22Rv1 (cell line): ENCODE data around the gene TYW1.

ENCODE experiments used
- H3K27ac ChIP-seq: fragments of 450-650 bp; 2 replicates; pipeline ENCODE4 v1.5.1; 2017
- CTCF ChIP-seq: fragments of 450-650 bp; IDR thresholded peaks from 2 replicates; pipeline ENCODE4 v1.5.1; 2017; ENCODE audit warnings: mild to moderate bottlenecking
- ZFX ChIP-seq: fragments of 450-650 bp; IDR thresholded peaks from 2 replicates; pipeline ENCODE4 v1.6.1; 2017; ENCODE audit warnings: antibody characterized with exemption, borderline replicate concordance

TYW1 gene, protein sequence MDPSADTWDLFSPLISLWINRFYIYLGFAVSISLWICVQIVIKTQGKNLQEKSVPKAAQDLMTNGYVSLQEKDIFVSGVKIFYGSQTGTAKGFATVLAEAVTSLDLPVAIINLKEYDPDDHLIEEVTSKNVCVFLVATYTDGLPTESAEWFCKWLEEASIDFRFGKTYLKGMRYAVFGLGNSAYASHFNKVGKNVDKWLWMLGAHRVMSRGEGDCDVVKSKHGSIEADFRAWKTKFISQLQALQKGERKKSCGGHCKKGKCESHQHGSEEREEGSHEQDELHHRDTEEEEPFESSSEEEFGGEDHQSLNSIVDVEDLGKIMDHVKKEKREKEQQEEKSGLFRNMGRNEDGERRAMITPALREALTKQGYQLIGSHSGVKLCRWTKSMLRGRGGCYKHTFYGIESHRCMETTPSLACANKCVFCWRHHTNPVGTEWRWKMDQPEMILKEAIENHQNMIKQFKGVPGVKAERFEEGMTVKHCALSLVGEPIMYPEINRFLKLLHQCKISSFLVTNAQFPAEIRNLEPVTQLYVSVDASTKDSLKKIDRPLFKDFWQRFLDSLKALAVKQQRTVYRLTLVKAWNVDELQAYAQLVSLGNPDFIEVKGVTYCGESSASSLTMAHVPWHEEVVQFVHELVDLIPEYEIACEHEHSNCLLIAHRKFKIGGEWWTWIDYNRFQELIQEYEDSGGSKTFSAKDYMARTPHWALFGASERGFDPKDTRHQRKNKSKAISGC

DNA sequence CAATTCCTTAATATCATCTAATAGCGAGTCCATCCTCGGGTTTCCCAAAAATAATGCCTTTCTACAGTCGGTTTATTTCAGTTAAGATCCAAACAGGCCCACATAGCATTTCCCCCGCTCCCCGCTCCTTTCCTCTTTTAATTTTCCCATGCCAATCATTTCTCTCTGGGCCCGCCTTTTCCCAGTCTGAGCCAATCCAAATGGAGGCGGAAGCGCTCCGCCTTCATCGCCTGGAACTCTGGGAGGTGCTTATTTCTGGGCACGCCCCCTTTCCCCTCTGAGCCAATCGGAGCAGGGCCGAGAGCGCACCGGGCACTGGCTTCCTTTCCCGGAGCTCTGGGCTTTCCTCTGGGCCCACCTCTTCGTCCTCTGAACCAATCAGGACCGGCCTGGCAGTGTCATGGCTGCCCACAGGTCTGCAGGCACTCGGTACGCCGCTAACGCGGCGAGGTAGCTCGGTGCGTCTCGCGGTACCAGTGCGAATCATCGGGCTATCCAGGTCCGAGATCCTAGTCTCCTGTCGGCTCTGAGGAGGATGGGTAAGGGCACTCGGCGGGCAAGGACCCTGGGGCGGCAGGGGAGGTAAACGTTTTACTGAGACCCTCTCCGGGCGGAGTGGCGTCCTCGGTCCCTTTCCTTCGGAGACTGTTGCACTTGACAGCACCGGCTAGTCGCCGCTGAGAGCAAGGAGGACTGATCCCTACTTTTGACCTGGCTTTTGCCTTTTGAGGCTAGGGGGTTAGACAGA is at the start of gene TYW1:
TYW1 (plus strand) TSS at position 390 of the 748 bp plus-strand sequence; CDS start at position 536, 146 bp downstream.
- H3K27ac ChIP-seq = peak within 1 kb of the TSS; percentile 90

DNA sequence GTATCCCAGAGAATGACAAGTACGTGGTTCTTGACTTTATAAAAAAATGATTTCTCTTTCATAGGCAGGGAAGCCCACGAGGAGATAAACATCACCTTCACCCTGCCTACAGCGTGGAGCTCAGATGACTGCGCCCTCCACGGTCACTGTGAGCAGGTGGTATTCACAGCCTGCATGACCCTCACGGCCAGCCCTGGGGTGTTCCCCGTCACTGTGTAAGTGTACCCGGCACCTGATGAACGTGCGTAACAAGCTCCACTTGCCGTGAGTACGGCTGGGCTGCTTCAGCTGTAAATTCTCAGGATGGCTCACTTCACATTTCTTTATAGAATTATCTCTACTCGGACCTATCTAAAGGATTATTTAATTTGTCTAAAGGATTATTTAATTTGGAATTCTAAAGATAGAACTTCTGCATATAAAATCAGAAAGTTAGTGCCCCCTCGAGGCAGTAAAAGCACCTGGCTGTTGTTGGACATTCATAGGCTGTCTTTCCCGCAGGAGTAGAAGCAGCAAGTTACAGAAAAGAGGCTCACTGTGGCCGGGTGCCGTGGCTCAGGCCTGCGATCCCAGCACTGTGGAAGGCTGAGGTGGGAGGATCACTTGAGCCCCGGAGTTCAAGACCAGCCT is 48.0 kb upstream of the TYW1 start:
- no peak overlapping the region for H3K27ac ChIP-seq
- TF ChIP-seq ZFX (no peak), CTCF (peak; percentile 26)

DNA sequence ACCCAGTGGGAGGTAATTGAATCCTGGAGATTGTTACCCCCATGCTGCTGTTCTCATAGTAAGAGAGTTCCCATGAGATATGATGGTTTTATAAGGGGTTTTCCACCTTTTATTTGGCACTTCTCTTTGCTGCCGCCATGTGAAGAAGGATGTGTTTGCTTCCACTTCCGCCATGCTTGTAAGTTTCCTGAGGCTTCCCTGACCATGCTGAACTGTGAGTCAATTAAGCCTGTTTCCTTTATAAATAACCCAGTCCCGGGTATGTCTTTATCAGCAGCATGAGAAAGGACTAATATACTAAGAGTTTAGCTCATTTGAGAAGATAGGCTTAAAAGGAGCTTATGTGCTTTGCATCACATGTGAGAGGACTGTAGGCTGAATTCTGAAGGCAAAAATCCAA is 46.3 kb upstream of the TYW1 start:
- TF ChIP-seq CTCF (no peak), ZFX (no peak)

GRCh38 chr7:66950763-66951162 is 45.9 kb upstream of the TYW1 start:
- TF ChIP-seq ZFX (no peak), CTCF (no peak)
- H3K27ac ChIP-seq = no peak overlapping the region

More for the DNA sequence above, 46.3 kb upstream of the TYW1 start:
- H3K27ac ChIP-seq = no peak overlapping the region

DNA sequence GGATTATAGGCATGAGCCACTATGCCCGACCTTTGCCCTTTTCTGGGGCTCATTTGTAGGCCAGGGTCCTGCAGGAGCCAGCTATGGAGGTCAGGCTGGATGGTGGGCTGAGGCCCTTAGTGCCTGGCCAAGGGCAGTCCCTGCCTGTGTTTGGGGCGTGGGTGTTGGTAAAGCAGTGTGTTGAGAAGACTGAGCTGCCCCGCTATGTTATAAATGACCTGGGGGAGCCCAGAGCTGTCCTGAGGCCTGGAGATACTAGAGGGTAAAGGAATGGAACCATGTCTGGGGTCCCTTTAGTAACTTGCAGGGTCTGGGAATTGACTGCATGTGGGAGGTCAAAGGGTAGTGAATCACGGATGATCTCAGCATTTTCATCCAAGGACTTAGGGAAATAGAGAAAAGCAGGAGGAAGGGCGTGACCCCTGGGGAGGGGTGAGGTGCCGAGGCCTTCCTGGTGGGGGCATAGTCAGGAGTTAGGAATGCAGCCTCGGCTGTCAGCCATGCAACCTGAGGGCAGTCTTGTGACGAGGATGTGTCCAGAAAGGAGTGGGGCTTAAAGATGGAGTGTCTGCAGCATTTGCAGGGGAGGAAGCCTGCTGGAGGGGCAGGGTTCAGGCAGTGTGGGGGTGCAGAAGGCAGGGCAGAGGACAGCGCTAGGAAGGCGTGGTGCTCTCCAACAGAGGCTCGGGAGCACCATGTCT is 44.1 kb upstream of the TYW1 start:
- TF ChIP-seq CTCF (no peak), ZFX (no peak)
- no peak overlapping the region for H3K27ac ChIP-seq

DNA sequence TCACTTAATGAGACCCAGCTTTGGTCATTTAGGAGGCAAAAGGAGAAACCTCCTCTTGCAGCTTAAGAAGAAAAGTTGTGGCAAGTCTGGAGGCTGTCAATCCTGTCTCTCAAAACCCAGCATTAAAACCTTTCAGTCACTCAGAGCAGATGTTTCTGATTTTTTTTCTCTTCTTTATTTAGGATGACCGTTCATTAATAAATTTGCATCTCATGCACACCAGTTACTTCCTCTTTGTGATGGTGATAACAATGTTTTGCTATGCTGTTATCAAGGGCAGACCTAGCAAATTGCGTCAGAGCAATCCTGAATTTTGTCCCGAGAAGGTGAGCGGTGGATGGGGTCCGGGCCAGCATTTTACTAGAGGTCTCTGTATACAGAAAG is 43.6 kb upstream of the TYW1 start:
- no peak for TF ChIP-seq CTCF
- TF ChIP-seq ZFX = no peak
- H3K27ac ChIP-seq = no peak overlapping the region
